OCI-LY1 (cell line): ENCODE results near the gene LGALS3.
"Not testable (repeated sequence)": the region's sequence is repeated elsewhere in the genome, so short reads cannot be mapped to it uniquely, and the experiment has no call there.

Source experiments
- H2AFZ ChIP-seq: fragments of 200-600 bp; sonication (generic), shearing (Covaris generic); 2 replicates; pipeline ENCODE4 v1.6.0; 2014; ENCODE audit warnings: antibody characterized with exemption, mild to moderate bottlenecking, low read length
- H3F3A ChIP-seq: fragments of 200-600 bp; sonication (generic), shearing (Covaris generic); 2 replicates; pipeline ENCODE4 v1.6.0; 2014; ENCODE audit warnings: mild to moderate bottlenecking, antibody characterized with exemption, low read length, moderate library complexity; ENCODE audit not compliant: insufficient read depth
- H3K27ac ChIP-seq: fragments of 200-600 bp; sonication (generic); 2 replicates; pipeline ENCODE4 v1.5.1; 2014; ENCODE audit warnings: low read length, mixed run types, mild to moderate bottlenecking, low read depth; ENCODE audit not compliant: poor library complexity, severe bottlenecking
- H3K27me3 ChIP-seq: fragments of 200-600 bp; sonication (generic); 2 replicates; pipeline ENCODE4 v1.6.0; 2014; ENCODE audit warnings: antibody characterized with exemption, mild to moderate bottlenecking, low read length, moderate library complexity; ENCODE audit not compliant: insufficient read depth
- H3K36me3 ChIP-seq: fragments of 200-600 bp; sonication (generic); 2 replicates; pipeline ENCODE4 v1.6.1; 2014; ENCODE audit warnings: mild to moderate bottlenecking, antibody characterized with exemption, low read length, moderate library complexity, mixed read lengths; ENCODE audit not compliant: insufficient read depth
- H3K4me1 ChIP-seq: fragments of 200-600 bp; sonication (generic); 2 replicates; pipeline ENCODE4 v1.5.1; 2014; ENCODE audit warnings: mild to moderate bottlenecking, low read length, moderate library complexity; ENCODE audit not compliant: insufficient read depth, severe bottlenecking
- H3K4me2 ChIP-seq: fragments of 200-600 bp; sonication (generic), shearing (Covaris generic); 2 replicates; pipeline ENCODE4 v1.6.1; 2014; ENCODE audit warnings: low read length
- H3K4me3 ChIP-seq: fragments of 200-600 bp; sonication (generic); 2 replicates; pipeline ENCODE4 v1.5.1; 2014; ENCODE audit warnings: low read length, low read depth, mild to moderate bottlenecking, mixed read lengths; ENCODE audit not compliant: poor library complexity, severe bottlenecking
- H3K79me2 ChIP-seq: fragments of 200-600 bp; shearing (Covaris generic); 2 replicates; pipeline ENCODE4 v1.6.1; 2016; ENCODE audit warnings: mixed run types, low read length, mixed read lengths; ENCODE audit not compliant: insufficient read depth
- H3K9ac ChIP-seq: fragments of 200-600 bp; sonication (generic), shearing (Covaris generic); 2 replicates; pipeline ENCODE4 v1.6.1; 2014; ENCODE audit warnings: mild to moderate bottlenecking, low read length, mixed read lengths
- H3K9me2 ChIP-seq: fragments of 200-600 bp; sonication (generic), shearing (Covaris generic); 2 replicates; pipeline ENCODE4 v1.6.1; 2014; ENCODE audit warnings: low read depth, mild to moderate bottlenecking, low read length, mixed read lengths
- H3K9me3 ChIP-seq: fragments of 200-600 bp; shearing (Covaris generic); 2 replicates; pipeline ENCODE4 v1.6.1; 2014; ENCODE audit warnings: low read length, mixed read lengths
- H4K20me1 ChIP-seq: fragments of 200-600 bp; sonication (generic), shearing (Covaris generic); 2 replicates; pipeline ENCODE4 v1.6.0; 2016; ENCODE audit warnings: mild to moderate bottlenecking, low read length; ENCODE audit not compliant: insufficient read depth
- EZH2 ChIP-seq: fragments of 200-600 bp; sonication (generic), shearing (Covaris generic); IDR thresholded peaks from 2 replicates; pipeline ENCODE4 v1.8.0; 2017; ENCODE audit warnings: borderline replicate concordance, mixed run types, mild to moderate bottlenecking, antibody characterized with exemption, low read length, moderate library complexity, mixed read lengths
- TF ChIP-seq, protein P1 (sequence below): fragments of 200-600 bp; sonication (generic), shearing (Covaris generic); IDR thresholded peaks from 2 replicates; pipeline ENCODE4 v1.5.1; 2017; ENCODE audit warnings: mild to moderate bottlenecking, antibody characterized with exemption, low read length, moderate library complexity, mixed read lengths

LGALS3 gene

DNA sequence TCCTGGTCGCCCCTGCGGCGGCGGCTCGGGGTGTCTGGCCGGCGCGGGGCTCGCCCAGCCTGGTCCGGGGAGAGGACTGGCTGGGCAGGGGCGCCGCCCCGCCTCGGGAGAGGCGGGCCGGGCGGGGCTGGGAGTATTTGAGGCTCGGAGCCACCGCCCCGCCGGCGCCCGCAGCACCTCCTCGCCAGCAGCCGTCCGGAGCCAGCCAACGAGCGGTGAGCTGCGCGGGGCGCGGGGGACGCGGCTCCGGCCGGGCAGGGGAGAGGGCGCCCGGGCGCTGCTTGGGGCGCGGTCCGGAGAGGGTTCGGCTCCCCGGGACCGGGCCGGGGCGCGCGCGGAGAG lies at the start of gene LGALS3:
LGALS3 (plus strand) TSS at position 167 of the 342 bp plus-strand sequence. CDS start 8,122 bp downstream, outside the sequence.
- H3K9me2 ChIP-seq, result no peaks in the 10 kb centered on the region
- peak within 1 kb of the TSS; percentile 56 for H3K4me3 ChIP-seq
- no peaks in the 10 kb centered on the region for H3K36me3 ChIP-seq
- no peaks in the 10 kb centered on the region for H3K79me2 ChIP-seq
- H2AFZ ChIP-seq, result no peak within 1 kb of the TSS
- TF ChIP-seq EZH2, result no peak
- TF ChIP-seq, protein P1, sequence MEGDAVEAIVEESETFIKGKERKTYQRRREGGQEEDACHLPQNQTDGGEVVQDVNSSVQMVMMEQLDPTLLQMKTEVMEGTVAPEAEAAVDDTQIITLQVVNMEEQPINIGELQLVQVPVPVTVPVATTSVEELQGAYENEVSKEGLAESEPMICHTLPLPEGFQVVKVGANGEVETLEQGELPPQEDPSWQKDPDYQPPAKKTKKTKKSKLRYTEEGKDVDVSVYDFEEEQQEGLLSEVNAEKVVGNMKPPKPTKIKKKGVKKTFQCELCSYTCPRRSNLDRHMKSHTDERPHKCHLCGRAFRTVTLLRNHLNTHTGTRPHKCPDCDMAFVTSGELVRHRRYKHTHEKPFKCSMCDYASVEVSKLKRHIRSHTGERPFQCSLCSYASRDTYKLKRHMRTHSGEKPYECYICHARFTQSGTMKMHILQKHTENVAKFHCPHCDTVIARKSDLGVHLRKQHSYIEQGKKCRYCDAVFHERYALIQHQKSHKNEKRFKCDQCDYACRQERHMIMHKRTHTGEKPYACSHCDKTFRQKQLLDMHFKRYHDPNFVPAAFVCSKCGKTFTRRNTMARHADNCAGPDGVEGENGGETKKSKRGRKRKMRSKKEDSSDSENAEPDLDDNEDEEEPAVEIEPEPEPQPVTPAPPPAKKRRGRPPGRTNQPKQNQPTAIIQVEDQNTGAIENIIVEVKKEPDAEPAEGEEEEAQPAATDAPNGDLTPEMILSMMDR, result no peak
- H4K20me1 ChIP-seq, result no peaks in the 10 kb centered on the region
- H3K4me1 ChIP-seq, result peaks cover 14% of the 10 kb centered on the region
- H3F3A ChIP-seq, result no peaks in the 10 kb centered on the region
- peak within 1 kb of the TSS; percentile 67 for H3K4me2 ChIP-seq
- H3K9me3 ChIP-seq, result no peaks in the 10 kb centered on the region
- H3K9ac ChIP-seq, result no peak within 1 kb of the TSS
- H3K27me3 ChIP-seq, result 0 out of 2 replicates have a peak, but pooled peaks cover 7% of the 10 kb centered on the region
- H3K27ac ChIP-seq, result no peak within 1 kb of the TSS

DNA sequence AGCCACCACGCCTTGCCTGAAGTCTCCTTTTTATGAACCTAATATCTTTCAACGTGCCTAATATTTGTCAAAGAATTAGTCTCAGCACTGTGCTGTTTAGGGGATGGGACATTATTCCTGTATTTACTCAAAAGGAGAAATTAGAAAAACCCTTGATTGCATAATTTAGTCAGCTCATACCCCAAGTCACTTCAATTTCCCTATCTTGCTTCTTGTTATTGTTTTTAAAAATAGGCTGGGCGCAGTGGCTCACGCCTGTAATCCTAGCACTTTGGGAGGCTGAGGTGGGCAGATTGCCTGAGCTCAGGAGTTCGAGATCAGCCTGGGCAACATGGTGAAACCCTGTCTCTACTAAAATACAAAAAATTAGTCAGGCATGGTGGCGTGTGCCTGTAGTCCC lies 49.1 kb upstream of the LGALS3 start:
- not testable (repeated sequence) for H3K9ac ChIP-seq, H3K4me2 ChIP-seq

DNA sequence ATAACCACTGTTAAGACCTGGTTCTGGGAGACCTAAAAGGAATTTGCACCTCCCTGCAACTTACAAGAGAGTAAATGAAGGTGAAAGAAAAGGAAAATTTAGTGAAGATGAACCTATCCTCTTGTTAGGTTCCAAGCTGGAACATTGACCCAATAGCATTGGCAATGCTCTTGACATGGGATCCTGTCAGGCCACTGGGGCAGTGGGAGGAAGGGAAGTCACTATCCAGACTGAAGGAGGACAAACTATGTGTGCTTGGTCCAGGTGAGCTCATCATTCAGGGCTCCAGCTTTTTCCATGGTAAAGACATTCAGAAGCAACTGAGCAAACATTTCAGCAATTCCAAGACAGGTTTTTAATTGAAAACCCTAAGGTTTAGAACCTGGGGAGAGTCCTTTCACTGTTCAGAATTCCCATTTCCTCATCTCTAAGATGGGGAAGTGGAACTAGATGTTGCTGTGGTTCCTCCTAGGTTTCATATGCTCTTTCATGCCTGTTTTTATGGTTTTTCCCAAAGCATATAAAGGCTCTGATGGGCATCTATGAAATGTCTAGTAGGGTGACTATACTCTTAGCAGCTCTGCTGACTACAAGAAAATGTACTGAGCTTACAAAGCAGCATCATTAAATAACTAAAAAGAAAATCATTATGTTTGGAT lies 44.5 kb upstream of the LGALS3 start:
- Histone ChIP-seq H3K9ac (no peak overlapping the region), H3K36me3 (no peaks in the 10 kb centered on the region; the same call in 1 of the 2 replicates), H3K4me2 (no peak overlapping the region), H3F3A (no peaks in the 10 kb centered on the region), H3K4me3 (no peak overlapping the region), H3K27me3 (no peaks in the 10 kb centered on the region), H3K27ac (no peak overlapping the region), H2AFZ (no peak overlapping the region), H4K20me1 (no peaks in the 10 kb centered on the region), H3K9me3 (no peaks in the 10 kb centered on the region), H3K9me2 (no peaks in the 10 kb centered on the region), H3K79me2 (no peaks in the 10 kb centered on the region), H3K4me1 (no peaks in the 10 kb centered on the region)
- TF ChIP-seq EZH2, result no peak
- TF ChIP-seq, protein P1, result no peak

More for the DNA sequence above, 49.1 kb upstream of the LGALS3 start:
- H2AFZ ChIP-seq, H3K27ac ChIP-seq, H3K9me2 ChIP-seq, H3K9me3 ChIP-seq, H4K20me1 ChIP-seq, H3F3A ChIP-seq, H3K79me2 ChIP-seq, H3K4me3 ChIP-seq, H3K4me1 ChIP-seq, H3K36me3 ChIP-seq, H3K27me3 ChIP-seq: not testable (repeated sequence)

DNA sequence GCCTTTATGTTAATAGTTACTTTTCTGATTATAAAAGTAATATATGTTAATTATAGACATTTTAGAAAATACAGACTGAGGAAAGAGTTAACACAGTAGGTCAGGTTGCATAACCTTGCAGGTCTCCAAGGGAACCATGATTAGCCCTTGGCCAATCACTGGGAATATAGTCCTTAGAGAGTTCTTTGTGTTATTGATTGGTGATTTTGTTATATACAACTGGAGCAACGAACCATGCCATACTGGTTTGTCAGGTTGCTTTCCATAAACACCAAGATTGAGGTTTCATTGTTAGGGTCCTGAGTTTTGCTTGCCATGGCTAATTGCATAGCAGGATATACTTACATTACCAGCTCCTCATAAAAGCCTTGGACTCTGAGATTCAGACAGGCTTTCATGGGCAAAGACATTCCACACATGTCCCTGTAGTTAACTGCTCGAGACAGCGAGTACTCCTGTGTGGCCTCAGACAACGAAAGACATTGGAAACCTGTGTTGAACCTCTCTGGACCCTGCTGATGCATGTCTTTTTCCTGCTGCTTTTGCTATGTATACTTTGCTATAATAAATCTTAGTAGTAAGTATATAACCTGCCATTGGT lies 43.9 kb upstream of the LGALS3 start:
- no peak overlapping the region for H2AFZ ChIP-seq
- H3K4me2 ChIP-seq, result no peak overlapping the region
- H3K9me3 ChIP-seq, result no peaks in the 10 kb centered on the region
- no peaks in the 10 kb centered on the region; the same call in 1 of the 2 replicates for H3K36me3 ChIP-seq
- H3K27me3 ChIP-seq, result no peaks in the 10 kb centered on the region
- no peaks in the 10 kb centered on the region for H3K79me2 ChIP-seq
- H3K4me3 ChIP-seq, result no peak overlapping the region
- H3K9ac ChIP-seq, result no peak overlapping the region
- H3F3A ChIP-seq, result no peaks in the 10 kb centered on the region
- no peaks in the 10 kb centered on the region for H3K4me1 ChIP-seq
- H3K9me2 ChIP-seq, result no peaks in the 10 kb centered on the region
- H3K27ac ChIP-seq, result no peak overlapping the region
- TF ChIP-seq, protein P1, result no peak
- no peak for TF ChIP-seq EZH2
- no peaks in the 10 kb centered on the region for H4K20me1 ChIP-seq
